Left lung (tissue), 10 donors: Measurements from ENCODE around the gene ADCY3. TPM values are rescaled to one million over a fixed set of nuclear protein-coding genes. Genes with fewer than 3 reads are reported as not detected.
"Not testable (repeated sequence)": the region's sequence is repeated elsewhere in the genome, so short reads cannot be mapped to it uniquely, and the experiment has no call there.

Source experiments
- ATAC-seq: fragments of 200-7000 bp; cut with Tn5 transposase; one replicate; pipeline ENCODE4 v1.9.1; 2020; ENCODE audit warnings: moderate library complexity
- DNase-seq, 4 donors: peaks; one replicate each; pipeline ENCODE4 v3.0.0-alpha.2; 2013 to 2020
- H3K27ac ChIP-seq, 2 donors: fragments of 200-600 bp; sonication (generic) in 1 of 2; one replicate each; pipeline versions ENCODE4 v1.5.0 to v1.8.0; 2020 to 2021
- H3K27me3 ChIP-seq, 2 donors: fragments of 200-600 bp; sonication (generic) in 1 of 2; one replicate each; pipeline versions ENCODE4 v1.5.0 to v1.8.0; 2020 to 2021
- H3K36me3 ChIP-seq, 2 donors: fragments of 200-600 bp; sonication (generic) in 1 of 2; one replicate each; pipeline versions ENCODE4 v1.5.0 to v1.8.0; 2020 to 2021
- H3K4me1 ChIP-seq, 2 donors: fragments of 200-600 bp; one replicate each; pipeline ENCODE4 v1.8.0; 2021
- H3K4me3 ChIP-seq, 2 donors: fragments of 200-600 bp; sonication (generic) in 1 of 2; one replicate each; pipeline versions ENCODE4 v1.5.0 to v1.8.0; 2020 to 2021; ENCODE audit warnings: mild to moderate bottlenecking in 1 of 2
- H3K9me3 ChIP-seq, 2 donors: fragments of 200-600 bp; sonication (generic) in 1 of 2; one replicate each; pipeline versions ENCODE4 v1.5.0 to v1.8.0; 2020 to 2021
- CTCF ChIP-seq, 2 donors: fragments of 200-600 bp; sonication (generic) in 1 of 2; IDR thresholded peaks; one replicate each; pipeline versions ENCODE4 v1.5.0 to v1.8.0; 2021; ENCODE audit warnings: antibody characterized with exemption in 2 of 2
- intact Hi-C, 2 donors: fragments of 100-400 bp; cut with DNase I; formaldehyde crosslinking; loops; one replicate each; pipeline versions ENCODE4 v1.11.2 to v1.14.2; 2022
- polyA plus RNA-seq, 6 donors: library from polyadenylated mRNA; unstranded; fragments of 120-200 nt; gene quantifications; one replicate each; pipeline ENCODE4 v1.2.1, GENCODE V29; 2013; ENCODE audit not compliant: insufficient read length in 6 of 6
- total RNA-seq, 2 donors: library from RNA; stranded (reverse); fragmentation: NEBNext Ultra II Directional; extraction: Animal tissue kit (Norgen Biotek cat#: 25700); gene quantifications; one replicate each; pipeline ENCODE4 v1.2.1, GENCODE V29; 2021
- donor health status: DM: no; HTN: yes; CAD: no.
- donor health status: DM: no; HTN: no; CAD: no.

The ADCY3 gene
- total and polyA plus RNA-seq, 8 donors: 31.4 to 50.5 (median 38.8) TPM

DNA sequence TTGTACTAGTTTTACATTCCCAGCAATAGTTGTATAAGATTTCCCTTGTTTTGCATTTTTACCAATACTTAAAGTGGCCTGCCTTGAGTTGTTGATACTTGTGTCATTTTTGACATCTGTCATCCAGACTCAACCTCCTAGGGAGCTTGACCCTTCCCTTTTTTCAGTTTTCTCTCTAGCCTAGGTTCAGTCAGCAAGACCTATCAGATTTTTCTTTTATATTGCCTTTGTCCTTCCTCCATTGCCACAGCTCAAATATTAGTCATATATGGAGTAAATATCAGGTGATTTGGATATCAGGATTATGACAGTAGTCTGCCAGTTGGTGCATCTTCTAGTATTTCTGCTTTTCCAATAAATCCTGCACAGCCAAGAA is 113.4 kb downstream of the ADCY3 start:
- ATAC-seq (no peak), DNase-seq (no peak)
- intact Hi-C loops: no loop called here
- Histone ChIP-seq H3K27ac (no peak overlapping the region), H3K4me3 (no peak overlapping the region), H3K27me3 (no peaks in the 10 kb centered on the region), H3K36me3 (peaks cover 0 to 15% of the 10 kb centered on the region in 2 donors), H3K9me3 (no peaks in the 10 kb centered on the region), H3K4me1 (no peaks in the 10 kb centered on the region)
- no peak for TF ChIP-seq CTCF (IDR thresholded peaks at IDR 0.05)

- H3K4me3 ChIP-seq, H3K9me3 ChIP-seq, ATAC-seq, H3K4me1 ChIP-seq, H3K27me3 ChIP-seq, intact Hi-C loops, H3K27ac ChIP-seq: not testable (repeated sequence)
- peak in 1 of 4 donors; percentile 50 for DNase-seq
- H3K36me3 ChIP-seq: peaks cover 0 to 17% of the 10 kb centered on the region in 2 donors
Measured at GRCh38 chr2:24805811-24806660, 114.0 kb downstream of the ADCY3 start.

DNA sequence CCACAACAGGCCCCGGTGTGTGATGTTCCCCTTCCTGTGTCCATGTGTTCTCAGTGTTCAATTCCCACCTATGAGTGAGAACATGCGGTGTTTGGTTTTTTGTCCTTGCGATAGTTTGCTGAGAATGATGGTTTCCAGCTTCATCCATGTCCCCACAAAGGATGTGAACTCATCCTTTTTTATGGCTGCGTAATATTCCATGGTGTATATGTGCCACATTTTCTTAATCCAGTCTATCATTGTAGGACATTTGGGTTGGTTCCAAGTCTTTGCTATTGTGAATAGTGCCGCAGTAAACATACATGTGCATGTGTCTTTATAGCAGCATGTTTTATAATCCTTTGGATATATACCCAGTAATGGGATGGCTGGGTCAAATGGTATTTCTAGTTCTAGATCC is 119.5 kb downstream of the ADCY3 start:
- H3K4me1 ChIP-seq, intact Hi-C loops, DNase-seq, H3K27ac ChIP-seq, H3K4me3 ChIP-seq, H3K27me3 ChIP-seq, ATAC-seq, H3K9me3 ChIP-seq: not testable (repeated sequence)
- H3K36me3 ChIP-seq: peaks cover 0 to 14% of the 10 kb centered on the region in 2 donors

GRCh38 chr2:24797644-24798043 is 122.4 kb downstream of the ADCY3 start:
- Histone ChIP-seq H3K27ac (no peak overlapping the region), H3K4me3 (no peak overlapping the region), H3K36me3 (peaks cover 0 to 13% of the 10 kb centered on the region in 2 donors), H3K27me3 (no peaks in the 10 kb centered on the region), H3K4me1 (peaks cover 0 to 17% of the 10 kb centered on the region in 2 donors), H3K9me3 (no peaks in the 10 kb centered on the region)
- no peak for TF ChIP-seq CTCF (IDR thresholded peaks at IDR 0.05)
- DNase-seq (no peak), ATAC-seq (no peak)
- intact Hi-C loops: no loop called here

DNA sequence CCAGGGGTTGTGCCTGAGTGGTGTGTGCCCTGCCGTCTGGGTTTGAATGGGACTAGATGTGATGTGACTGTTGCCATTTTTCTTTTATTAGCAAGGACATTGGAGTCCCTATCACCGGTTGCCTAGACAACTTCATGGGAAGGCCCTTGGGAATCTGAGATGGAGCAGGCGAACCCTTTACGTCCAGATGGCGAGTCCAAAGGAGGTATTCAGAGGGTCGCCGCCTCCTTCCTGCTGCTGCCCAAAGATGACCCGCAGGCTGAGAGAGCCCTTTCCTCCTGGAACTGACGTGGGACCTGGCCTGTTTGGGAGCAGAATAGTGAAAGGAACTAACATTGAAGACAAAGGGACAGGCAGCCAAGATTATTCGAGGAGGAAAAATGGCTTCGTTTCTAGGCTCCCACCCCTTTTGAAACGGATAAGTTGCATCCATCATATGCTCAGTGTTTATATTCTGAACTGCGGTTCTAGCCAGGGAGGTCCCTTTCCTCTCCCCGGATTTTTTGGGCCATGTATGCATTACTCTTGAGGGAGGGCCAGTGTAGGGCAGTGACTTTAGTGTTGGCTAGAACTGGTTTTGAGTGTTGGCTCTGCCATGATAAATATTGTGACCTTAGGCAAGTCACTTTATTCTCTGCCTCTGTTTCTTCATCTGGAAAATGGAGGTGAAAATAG is 126.1 kb downstream of the ADCY3 start:
- Histone ChIP-seq H3K4me3 (peak overlapping the region; percentile 76 to 80), H3K4me1 (peaks cover 6 to 33% of the 10 kb centered on the region in 2 donors), H3K36me3 (peaks cover 0 to 12% of the 10 kb centered on the region in 2 donors), H3K27me3 (no peaks in the 10 kb centered on the region), H3K27ac (peak overlapping the region in 1 of 2 donors; percentile 99), H3K9me3 (no peaks in the 10 kb centered on the region)
- intact Hi-C loops: no loop called here
- no peak for ATAC-seq
- TF ChIP-seq CTCF (IDR thresholded peaks at IDR 0.05): no peak
- DNase-seq: peak in 1 of 4 donors; percentile 10
